Measurements from ENCODE around the gene SNPH.

- TF ChIP-seq CTCF (conservative IDR thresholded peaks at IDR 0.05; ENCODE audit: low read depth, low read length), result no peak
- no peak for TF ChIP-seq RCOR1 (IDR thresholded peaks at IDR 0.05; ENCODE audit: insufficient replicate concordance, low read length)
- TF ChIP-seq POLR2A (IDR thresholded peaks at IDR 0.05; ENCODE audit: low read depth, low read length), result no peak
- no peak for TF ChIP-seq RFX5 (IDR thresholded peaks at IDR 0.05; ENCODE audit: low read depth, low read length)
- TF ChIP-seq NFE2L2 (IDR thresholded peaks at IDR 0.05; ENCODE audit: low read depth, low read length), result no peak
- no peak for TF ChIP-seq MAFK (IDR thresholded peaks at IDR 0.05; ENCODE audit: low read depth, low read length)
Measured at GRCh38 chr20:1312308-1312707, 46.2 kb downstream of the SNPH start.

Measured in IMR-90 (cell line).